GM18870 (cell line): ENCODE data around the gene ABLIM2.
"Not testable (repeated sequence)": the region's sequence is repeated elsewhere in the genome, so short reads cannot be mapped to it uniquely, and the experiment has no call there.

ENCODE experiments used
- ATAC-seq: cut with Tn5 transposase; IDR thresholded peaks from one replicate; pipeline ENCODE4 v1.9.1; 2021; ENCODE audit warnings: moderate library complexity; ENCODE audit not compliant: unreplicated experiment

The ABLIM2 gene

DNA sequence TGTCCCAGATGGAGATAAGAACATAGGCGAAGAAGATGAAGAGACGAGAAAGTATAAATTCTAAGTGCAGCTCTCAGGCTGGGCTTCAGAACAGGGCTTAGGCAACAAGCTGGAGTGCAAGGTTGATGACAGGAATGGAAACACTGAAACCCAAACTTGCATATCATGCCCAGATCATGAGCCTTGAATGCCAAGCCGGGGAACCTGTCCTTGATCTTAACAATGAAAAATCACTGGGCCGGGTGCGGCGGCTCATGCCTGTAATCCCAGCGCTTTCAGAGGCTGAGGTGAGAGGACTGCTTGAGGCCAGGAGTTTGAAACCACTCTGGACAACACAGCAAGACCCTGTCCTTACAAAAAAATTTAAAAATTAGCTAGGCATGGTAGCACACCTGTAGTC lies 236.1 kb downstream of the ABLIM2 start:
- no peak for ATAC-seq

DNA sequence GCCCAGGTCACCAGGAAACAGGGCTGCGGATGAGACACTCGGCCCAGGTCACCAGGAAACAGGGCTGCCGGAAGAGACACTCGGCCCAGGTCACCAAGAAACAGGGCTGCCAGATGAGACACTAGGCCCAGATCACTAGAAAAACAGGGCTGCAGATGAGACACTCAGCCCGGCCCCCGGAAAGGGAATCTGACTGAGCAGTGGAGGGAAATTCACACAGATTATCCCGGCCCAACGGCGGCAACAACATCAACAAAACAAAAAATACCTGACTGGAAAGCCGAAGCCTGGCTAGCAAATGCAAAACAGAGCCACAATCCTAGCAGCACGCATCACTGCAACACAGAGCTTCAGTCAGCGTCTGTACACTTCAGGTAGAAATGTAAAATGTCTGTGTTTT lies 239.6 kb downstream of the ABLIM2 start:
- ATAC-seq, result no peak

- ATAC-seq, result not testable (repeated sequence)
These were observed 240.4 kb downstream of the ABLIM2 start for GRCh38 chr4:7918187-7918586.

DNA sequence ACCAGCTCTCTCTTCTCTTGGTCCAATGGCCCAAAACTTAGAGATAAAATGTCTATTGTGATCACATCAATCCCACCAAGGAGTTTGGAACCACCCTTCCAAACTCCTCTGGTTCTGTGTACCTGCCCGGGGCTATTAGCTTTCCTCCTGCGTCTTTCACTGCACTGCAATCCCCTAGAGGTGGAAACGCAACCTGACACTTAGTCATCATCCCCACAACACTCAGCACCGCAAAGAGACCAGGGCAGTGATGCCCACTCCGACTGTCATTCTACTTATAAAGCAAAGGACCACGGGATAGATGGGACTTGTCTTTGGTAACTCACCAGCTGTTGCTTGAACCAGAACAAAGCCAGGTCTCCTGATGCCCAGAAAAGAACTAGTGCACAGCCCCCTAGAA lies 240.9 kb downstream of the ABLIM2 start:
- ATAC-seq, result no peak

GRCh38 chr4:7915875-7916242 lies 242.8 kb downstream of the ABLIM2 start:
- ATAC-seq, result no peak
